Fibroblast of gingiva (primary cell): ENCODE results near the gene PPP2R2C.

Source experiments
- DNase-seq: peaks from one replicate; pipeline ENCODE4 v3.0.0-alpha.2; 2011; ENCODE audit warnings: low read depth

Gene PPP2R2C

GRCh38 chr4:6362243-6362885, 110.0 kb downstream of the PPP2R2C start:
- DNase-seq, result no peak

GRCh38 chr4:6361076-6361784, 111.2 kb downstream of the PPP2R2C start:
- no peak for DNase-seq

GRCh38 chr4:6360385-6360784, 112.0 kb downstream of the PPP2R2C start:
- DNase-seq, result no peak

GRCh38 chr4:6359536-6360308, 112.7 kb downstream of the PPP2R2C start:
- DNase-seq, result no peak

- DNase-seq, result no peak
Measured at GRCh38 chr4:6357476-6357875, 114.9 kb downstream of the PPP2R2C start.

- no peak for DNase-seq
Measured at GRCh38 chr4:6356076-6356560, 116.3 kb downstream of the PPP2R2C start.

GRCh38 chr4:6355052-6355451, 117.4 kb downstream of the PPP2R2C start:
- DNase-seq, result no peak

GRCh38 chr4:6354626-6355025, 117.8 kb downstream of the PPP2R2C start:
- DNase-seq, result no peak

- no peak for DNase-seq
Measured at GRCh38 chr4:6354119-6354518, 118.3 kb downstream of the PPP2R2C start.

GRCh38 chr4:6352031-6352692, 120.3 kb downstream of the PPP2R2C start:
- DNase-seq, result no peak

DNA sequence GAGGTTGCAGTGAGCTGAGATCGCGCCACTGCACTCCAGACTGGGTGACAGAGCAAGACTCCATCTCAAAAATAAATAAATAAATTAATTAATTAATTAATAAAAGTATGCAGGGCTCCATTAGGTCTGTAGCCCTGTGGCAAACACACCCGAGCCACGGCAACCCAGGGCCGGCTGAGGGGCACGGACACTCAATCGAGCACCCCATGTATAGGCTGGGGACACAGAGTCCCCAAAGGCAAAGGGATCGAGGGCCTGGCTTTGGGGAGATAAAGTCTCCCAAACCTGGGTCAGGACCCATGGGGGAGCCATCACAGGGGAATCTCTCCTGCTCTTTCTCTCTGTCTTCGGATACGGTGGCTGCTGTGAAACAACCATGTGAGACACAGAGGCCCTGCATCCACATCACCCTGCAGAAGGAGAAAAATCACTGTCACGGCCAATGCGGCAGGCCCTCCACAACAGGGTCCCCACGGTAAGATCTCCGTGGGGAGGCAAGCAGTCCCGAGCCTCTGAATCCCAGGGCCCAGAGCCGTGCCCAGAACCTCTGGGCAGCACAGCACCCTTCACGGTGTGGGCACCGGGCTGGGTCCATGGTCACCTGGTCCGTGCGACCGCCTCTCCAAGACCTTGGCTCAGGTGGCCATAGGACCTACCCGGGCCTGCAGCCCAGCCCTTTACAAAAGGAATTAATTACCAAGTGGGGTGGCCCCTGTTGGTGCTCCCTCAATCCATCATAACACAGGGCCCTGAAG, 121.0 kb downstream of the PPP2R2C start:
- DNase-seq, result no peak

DNA sequence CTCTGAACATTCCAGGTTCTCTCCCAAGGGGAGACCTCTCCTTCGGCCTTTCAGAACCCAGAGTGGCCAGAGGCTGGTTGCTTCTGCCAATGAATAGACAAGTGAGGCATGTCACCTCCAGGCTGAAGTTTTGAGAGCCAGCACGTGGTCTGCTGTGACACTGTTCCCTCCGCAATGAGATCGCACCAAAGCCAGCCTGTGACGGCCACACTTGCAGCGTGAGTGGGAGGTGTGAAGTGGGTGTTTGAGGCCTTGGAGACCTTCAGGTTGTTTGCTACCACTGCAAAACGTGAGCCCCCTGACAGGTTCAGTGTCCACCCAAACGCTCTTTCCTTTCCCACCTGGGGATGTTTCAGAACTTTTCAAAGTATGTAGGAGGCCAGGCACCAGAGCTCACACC, 121.8 kb downstream of the PPP2R2C start:
- no peak for DNase-seq

GRCh38 chr4:6349896-6350603, 122.4 kb downstream of the PPP2R2C start:
- no peak for DNase-seq

DNA sequence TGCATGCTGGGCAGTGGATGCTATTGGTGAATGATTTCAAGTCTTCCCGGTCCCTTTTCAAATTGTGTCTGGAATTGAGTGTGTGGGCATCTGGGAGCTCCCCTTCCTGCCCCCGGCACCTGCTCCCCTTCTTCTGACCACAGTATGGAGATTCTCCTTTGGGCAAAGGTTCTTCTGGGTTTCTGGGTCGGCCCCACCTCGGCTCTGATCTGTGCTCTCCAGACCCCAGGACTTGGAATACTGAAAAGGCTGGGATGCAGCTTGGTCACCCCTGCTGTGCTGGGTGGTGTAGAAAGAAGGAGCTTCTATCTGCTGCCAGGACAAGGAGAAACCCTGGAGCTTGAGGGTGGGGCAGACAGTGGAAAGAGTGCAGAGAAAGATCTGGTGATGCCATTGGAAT, 124.0 kb downstream of the PPP2R2C start:
- DNase-seq, result no peak

- DNase-seq, result no peak
Measured at GRCh38 chr4:6347511-6348045, 124.8 kb downstream of the PPP2R2C start.

DNA sequence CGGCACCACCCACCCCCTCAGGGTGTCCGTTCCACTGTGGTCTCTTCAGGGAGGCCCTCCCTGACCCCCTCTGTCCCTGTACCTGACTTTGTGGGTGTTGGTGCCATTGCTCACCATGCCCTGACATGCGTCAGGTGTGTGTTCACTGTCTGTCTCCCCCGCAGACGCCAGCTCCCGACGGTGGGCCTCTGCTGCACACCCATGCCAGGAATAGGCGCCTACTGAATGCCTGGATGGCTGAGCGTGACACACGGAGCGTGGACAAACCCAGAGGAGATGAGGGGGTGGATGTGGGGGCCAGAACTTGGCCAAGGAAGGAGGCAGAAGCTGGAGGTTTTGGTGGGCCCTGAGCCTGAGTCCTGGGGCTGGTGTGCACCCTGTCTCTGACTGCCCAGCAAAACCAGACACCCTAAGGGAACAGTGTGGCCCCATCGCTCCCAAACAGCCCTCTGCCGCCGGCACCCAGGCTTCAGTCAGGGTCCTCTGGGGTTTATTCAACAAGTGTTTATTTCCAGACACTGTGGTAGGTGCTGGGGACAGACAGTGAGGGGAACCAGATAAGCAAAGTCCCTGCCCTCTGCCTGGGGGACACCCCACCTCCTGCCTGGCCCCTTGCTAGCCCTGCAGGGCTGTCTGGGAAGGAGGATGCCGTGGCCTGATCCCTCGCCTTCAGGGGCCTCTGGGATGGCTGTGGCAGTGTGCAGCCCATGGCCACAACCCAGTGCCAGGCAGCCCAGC, 125.9 kb downstream of the PPP2R2C start:
- no peak for DNase-seq

DNA sequence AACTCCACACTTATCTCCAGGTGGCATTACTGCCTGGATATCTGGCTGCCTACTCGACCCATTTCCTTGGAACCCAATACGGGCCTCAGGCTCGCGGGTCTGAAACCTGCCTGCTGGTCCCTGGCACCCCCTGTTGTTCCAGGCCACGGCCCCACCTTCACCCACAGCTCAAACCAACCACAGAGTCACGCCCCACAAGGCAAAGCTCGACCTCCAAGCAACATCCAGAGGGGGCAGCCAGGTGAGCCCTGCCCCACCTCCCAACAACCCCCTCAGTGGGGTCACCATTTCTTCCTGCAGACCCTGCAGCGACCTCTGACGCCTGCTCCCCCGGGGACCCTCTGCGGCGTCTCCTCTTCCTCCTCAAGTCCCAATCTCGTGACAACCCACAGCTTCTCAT, 126.5 kb downstream of the PPP2R2C start:
- no peak for DNase-seq

GRCh38 chr4:6345096-6345830, 127.2 kb downstream of the PPP2R2C start:
- no peak for DNase-seq

DNA sequence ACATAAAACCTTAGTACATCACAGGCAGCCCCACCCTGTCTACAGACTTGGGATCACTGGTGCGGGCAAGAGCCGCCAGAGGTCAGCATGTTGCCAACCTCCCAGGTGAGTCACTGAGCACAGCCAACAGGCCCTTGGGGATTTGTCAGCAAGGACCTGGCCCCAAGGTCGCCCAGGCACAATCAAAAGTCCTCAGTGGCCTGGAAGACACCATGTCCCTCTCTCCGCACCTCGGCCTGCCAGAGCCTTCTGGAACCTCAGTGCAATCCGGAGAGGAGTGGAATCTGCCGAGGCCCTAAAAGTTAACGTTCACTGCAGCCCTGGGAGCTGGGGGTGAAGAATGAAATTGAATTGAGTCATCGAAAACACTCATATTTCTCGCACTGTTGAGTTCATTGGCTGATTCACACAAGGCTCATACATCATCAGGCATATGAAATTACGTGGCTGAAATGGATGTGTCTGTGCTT, 128.4 kb downstream of the PPP2R2C start:
- DNase-seq, result no peak
